Astrocyte of the spinal cord (primary cell): Measurements from ENCODE around the gene MARK2.

Source experiments
- DNase-seq: peaks from one replicate; pipeline ENCODE4 v3.0.0; 2011; ENCODE audit warnings: low read depth, low spot score
- H3K4me3 ChIP-seq: 2 replicates; pipeline ENCODE4 v1.5.1; 2011; ENCODE audit warnings: low read depth, mild to moderate bottlenecking, low read length, moderate library complexity
- in situ Hi-C: cut with HindIII; loops from 2 replicates; pipeline ENCODE4 v1.10.0; 2017; ENCODE audit warnings: low sequenced_read_pairs
- TF ChIP-seq, protein P1 (sequence below): IDR thresholded peaks from 2 replicates; pipeline ENCODE4 v1.5.1; 2012; ENCODE audit warnings: low read depth, mild to moderate bottlenecking, low read length, inconsistent platforms

The MARK2 gene

DNA sequence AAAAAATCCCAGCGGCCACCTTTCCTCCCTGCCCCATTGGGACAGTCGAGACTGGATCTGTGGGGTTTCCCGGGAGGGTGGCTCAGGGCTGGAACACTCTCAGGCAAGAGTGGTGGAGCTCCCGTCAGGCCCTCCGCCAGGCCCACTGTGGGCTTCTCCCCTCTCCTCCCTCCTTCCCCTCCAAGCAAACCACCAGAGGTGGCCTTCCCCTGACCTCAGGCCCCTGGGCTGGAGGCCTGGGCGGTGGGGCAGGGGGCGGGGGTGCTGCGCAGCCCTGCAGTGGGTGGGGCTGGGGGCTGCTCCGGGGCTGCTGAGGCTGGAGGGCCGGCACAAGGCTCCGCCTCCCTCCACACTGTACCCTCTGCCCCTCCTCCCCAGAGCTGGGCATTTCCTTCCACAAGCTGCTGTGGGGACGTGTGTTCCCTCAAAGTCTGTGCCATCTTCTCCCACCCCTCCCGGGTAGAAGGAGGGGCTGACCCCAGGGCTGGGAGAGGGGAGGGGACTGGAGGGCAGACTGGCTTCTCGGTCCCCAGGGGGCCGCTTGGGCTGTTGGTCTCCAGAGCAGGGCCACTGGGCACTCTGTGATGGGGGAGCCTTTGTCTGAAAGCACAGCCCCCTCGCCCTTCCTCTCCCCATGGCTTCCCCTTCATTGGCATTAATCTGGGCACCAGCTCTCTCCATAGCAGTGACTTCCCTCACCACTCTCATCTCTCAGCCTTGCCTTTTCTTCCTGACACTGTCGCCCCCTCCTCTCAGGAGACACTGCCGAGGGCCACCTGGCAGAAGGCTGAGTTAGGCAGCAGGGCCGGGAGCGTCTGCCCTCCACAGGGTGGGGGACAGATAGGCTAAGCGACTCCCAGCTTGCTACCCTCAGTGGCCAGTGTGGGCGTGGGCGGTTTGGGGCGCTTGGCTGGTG, 70.9 kb downstream of the MARK2 start:
- TF ChIP-seq, protein P1, sequence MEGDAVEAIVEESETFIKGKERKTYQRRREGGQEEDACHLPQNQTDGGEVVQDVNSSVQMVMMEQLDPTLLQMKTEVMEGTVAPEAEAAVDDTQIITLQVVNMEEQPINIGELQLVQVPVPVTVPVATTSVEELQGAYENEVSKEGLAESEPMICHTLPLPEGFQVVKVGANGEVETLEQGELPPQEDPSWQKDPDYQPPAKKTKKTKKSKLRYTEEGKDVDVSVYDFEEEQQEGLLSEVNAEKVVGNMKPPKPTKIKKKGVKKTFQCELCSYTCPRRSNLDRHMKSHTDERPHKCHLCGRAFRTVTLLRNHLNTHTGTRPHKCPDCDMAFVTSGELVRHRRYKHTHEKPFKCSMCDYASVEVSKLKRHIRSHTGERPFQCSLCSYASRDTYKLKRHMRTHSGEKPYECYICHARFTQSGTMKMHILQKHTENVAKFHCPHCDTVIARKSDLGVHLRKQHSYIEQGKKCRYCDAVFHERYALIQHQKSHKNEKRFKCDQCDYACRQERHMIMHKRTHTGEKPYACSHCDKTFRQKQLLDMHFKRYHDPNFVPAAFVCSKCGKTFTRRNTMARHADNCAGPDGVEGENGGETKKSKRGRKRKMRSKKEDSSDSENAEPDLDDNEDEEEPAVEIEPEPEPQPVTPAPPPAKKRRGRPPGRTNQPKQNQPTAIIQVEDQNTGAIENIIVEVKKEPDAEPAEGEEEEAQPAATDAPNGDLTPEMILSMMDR = no peak
- no peak for DNase-seq
- in situ Hi-C loops = no loop called here
- no peak overlapping the region for H3K4me3 ChIP-seq

DNA sequence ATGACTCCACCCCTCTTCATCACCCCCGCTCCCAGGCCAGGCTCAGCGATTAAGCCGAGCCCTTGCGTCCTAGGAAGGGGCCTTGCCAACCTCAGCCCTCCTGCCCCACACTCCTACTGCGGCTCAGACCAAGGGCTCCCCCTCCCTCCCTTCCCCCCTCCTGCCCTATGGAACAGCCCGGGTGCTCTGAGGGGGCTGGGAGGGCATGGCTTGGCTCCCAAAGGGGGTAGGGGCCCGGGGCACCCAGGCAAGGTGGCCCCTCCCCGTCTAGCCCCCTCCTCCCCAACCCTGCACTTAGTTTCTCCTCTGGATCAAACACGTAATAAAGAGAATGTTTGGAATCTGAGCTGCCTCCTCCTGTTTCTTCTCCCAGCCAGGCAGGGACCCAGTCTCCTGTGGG, 71.8 kb downstream of the MARK2 start:
- TF ChIP-seq, protein P1 = no peak
- H3K4me3 ChIP-seq = no peak overlapping the region
- in situ Hi-C loops = no loop called here
- DNase-seq = no peak

DNA sequence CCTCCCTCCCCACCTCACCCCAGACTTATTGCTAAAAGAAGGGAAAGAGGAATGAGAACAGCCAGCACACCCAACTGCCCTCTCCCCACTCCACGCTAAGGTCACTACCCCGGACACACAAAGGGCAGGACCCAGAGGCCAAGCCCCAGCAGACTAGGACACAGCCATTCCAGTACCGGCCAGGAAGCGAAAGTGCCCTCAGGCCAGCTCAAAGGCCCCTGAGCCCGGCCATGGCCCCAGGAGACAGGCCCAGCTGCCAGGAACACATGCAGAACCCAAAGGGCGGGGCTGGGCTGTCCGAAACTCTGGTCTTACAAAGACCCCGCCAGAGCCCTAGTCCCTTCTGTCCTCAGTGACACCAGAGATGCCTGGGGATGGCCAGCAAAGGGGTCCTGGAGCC, 72.5 kb downstream of the MARK2 start:
- TF ChIP-seq, protein P1 = no peak
- no peak overlapping the region for H3K4me3 ChIP-seq
- in situ Hi-C loops = no loop called here
- no peak for DNase-seq

DNA sequence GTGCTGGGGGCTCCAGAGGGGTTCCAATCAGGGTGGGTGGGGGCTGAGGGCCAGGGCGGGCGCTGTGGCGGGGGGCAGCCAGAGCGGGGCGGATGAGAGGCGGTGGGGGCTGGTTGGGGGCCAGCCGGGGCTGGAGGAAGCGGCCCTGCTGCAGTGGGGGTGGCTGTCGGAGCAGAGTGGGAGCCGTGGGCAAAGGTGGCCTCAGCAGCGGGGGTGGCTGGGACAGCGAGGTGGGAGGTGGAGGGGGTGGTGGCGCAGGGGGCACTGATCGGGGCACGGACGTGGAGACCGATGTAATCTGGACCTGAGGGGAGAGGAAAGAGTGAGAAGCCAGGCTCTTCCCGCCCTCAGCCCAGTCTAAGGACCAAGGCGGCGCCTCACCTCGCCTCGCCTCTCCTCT, 73.0 kb downstream of the MARK2 start:
- TF ChIP-seq, protein P1 = no peak
- in situ Hi-C loops = no loop called here
- no peak for DNase-seq
- H3K4me3 ChIP-seq = no peak overlapping the region

DNA sequence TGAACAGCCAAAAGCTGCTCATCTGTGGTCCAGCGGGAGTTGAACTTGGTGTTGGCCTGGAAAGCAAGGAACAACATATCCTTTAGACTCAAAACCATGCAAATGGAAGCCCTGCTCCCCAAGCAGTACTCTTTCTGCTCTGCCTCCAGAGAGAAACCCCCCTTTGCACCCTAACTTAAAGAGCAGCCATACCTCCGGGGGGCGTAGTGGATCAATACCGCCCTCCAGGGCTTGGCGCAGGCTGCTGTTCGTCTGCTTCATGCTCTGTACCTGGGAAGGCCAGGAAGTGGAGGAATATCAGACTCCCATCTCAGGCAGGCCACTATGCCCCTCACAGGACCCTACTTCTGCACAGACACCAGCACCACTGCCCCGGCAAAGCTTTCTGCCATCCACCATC, 73.8 kb downstream of the MARK2 start:
- DNase-seq = no peak
- TF ChIP-seq, protein P1 = no peak
- in situ Hi-C loops = no loop called here
- no peak overlapping the region for H3K4me3 ChIP-seq

DNA sequence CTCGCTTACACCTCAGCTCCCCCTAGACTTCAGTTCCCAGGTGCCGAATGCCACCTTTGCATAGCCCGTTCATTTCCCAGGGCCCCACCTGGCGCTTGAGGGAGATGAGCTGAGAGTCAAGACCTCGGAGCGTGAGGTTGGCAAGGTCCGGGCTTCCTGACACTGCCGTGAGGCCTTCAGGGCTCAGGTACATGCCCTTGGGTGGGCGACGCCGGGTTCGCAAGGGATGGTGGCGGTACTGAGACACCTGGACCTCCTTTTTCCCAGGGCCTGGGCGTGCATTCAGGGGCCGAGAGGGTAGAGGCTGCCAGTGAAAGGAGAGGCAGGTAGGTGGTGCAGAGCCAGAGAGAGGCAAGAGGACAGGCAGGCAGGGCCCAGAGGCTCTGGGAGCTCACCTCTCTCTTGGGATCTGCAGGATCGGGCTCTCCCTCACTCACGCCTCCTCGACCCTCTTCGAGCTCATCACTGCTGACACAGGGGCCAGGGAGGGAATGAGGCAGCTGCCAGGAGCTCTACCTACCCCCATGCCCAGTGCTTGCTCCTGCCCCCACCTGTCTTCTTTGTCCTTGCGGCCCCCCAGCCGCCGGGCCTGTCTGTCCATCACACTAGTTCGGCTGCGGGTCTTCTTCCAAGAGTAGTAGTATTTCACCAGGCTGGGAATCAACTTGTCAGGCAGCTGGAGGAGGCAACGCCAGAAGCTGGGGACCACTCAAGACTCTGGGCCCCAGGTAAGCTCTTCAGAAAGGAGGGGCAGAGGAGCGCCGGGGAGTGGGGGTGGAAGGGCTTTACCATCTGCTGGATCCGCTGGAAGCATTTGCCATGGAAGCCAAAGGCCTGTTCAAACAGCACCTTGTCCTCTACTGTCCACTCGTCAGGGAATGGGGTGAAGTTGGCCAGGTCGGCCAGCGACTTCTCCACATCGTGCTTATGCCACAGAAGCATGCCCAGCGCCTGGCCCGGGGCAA, 75.2 kb downstream of the MARK2 start:
- H3K4me3 ChIP-seq = no peak overlapping the region
- no peak for DNase-seq
- in situ Hi-C loops = no loop called here
- TF ChIP-seq, protein P1 = no peak
